ENCODE measurements around the gene ZBTB44.

ZBTB44 gene

GRCh38 chr11:130209954-130210854, 104.5 kb downstream of the ZBTB44 start:
- no peak for TF ChIP-seq CTCF (IDR thresholded peaks at IDR 0.05; ENCODE audit: insufficient read depth, low read depth, low read length, missing control alignments)
- no peak overlapping the region for H3K4me3 ChIP-seq (ENCODE audit: low read length)
- DNase-seq (ENCODE audit: low read depth) = no peak

GRCh38 chr11:130209128-130209932, 105.4 kb downstream of the ZBTB44 start:
- DNase-seq (ENCODE audit: low read depth) = peak; percentile 24
- H3K4me3 ChIP-seq (ENCODE audit: low read length) = no peak overlapping the region
- no peak for TF ChIP-seq CTCF (IDR thresholded peaks at IDR 0.05; ENCODE audit: insufficient read depth, low read depth, low read length, missing control alignments)

- no peak overlapping the region for H3K4me3 ChIP-seq (ENCODE audit: low read length)
- DNase-seq (ENCODE audit: low read depth) = no peak
- no peak for TF ChIP-seq CTCF (IDR thresholded peaks at IDR 0.05; ENCODE audit: insufficient read depth, low read depth, low read length, missing control alignments)
Measured at GRCh38 chr11:130208241-130209127, 106.2 kb downstream of the ZBTB44 start.

- no peak overlapping the region for H3K4me3 ChIP-seq (ENCODE audit: low read length)
- DNase-seq (ENCODE audit: low read depth) = no peak
- TF ChIP-seq CTCF (IDR thresholded peaks at IDR 0.05; ENCODE audit: insufficient read depth, low read depth, low read length, missing control alignments) = no peak
Measured at GRCh38 chr11:130206141-130206540, 108.6 kb downstream of the ZBTB44 start.

- no peak overlapping the region for H3K4me3 ChIP-seq (ENCODE audit: low read length)
- no peak for DNase-seq (ENCODE audit: low read depth)
- TF ChIP-seq CTCF (IDR thresholded peaks at IDR 0.05; ENCODE audit: insufficient read depth, low read depth, low read length, missing control alignments) = no peak
Measured at GRCh38 chr11:130204703-130205095, 110.0 kb downstream of the ZBTB44 start.

Measured in epithelial cell of esophagus (primary cell).